Heart right ventricle (tissue), 16 donors: Measurements from ENCODE around the gene STRADA. TPM values are rescaled to one million over a fixed set of nuclear protein-coding genes. Genes with fewer than 3 reads are reported as not detected.

ENCODE experiments used
- ATAC-seq, 8 donors: fragments of 200-7000 bp; cut with Tn5 transposase; one replicate each; pipeline ENCODE4 v1.9.1; 2020; ENCODE audit warnings: mild to moderate bottlenecking in 8 of 8, moderate library complexity in 8 of 8, moderate number of reproducible peaks in 1 of 8
- DNase-seq, 2 donors: peaks; one replicate each; pipeline ENCODE4 v3.0.0-alpha.2; 2020
- H3K27ac ChIP-seq, 10 donors: fragments of 200-600 bp; sonication (generic) in 2 of 10; one replicate each; pipeline versions ENCODE4 v1.5.0 to v1.8.0; 2020 to 2022; ENCODE audit warnings: mild to moderate bottlenecking in 3 of 10
- H3K27me3 ChIP-seq, 7 donors: fragments of 200-600 bp; one replicate each; pipeline ENCODE4 v1.8.0; 2021 to 2022; ENCODE audit warnings: mild to moderate bottlenecking in 2 of 7
- H3K36me3 ChIP-seq, 9 donors: fragments of 200-600 bp; sonication (generic) in 1 of 9; one replicate each; pipeline versions ENCODE4 v1.5.0 to v1.8.0; 2020 to 2022; ENCODE audit warnings: mild to moderate bottlenecking in 2 of 9
- H3K4me1 ChIP-seq, 9 donors: fragments of 200-600 bp; sonication (generic) in 1 of 9; one replicate each; pipeline versions ENCODE4 v1.5.0 to v1.8.0; 2020 to 2022; ENCODE audit warnings: mild to moderate bottlenecking in 4 of 9
- H3K4me3 ChIP-seq, 10 donors: fragments of 200-600 bp; sonication (generic) in 2 of 10; one replicate each; pipeline versions ENCODE4 v1.5.0 to v1.8.0; 2020 to 2022; ENCODE audit warnings: mild to moderate bottlenecking in 7 of 10, moderate library complexity in 2 of 10
- H3K9me3 ChIP-seq, 11 donors: fragments of 200-600 bp in 10 of 11; sonication (generic) in 2 of 11; one replicate each; pipeline versions ENCODE4 v1.5.0 to v1.8.0; 2013 to 2022; ENCODE audit warnings: mild to moderate bottlenecking in 2 of 11, control low read depth in 1 of 11, moderate library complexity in 1 of 11
- WGBS, 2 donors: extraction: QIAGEN DNeasy Blood & Tissue Kit; methylation state at CpG; one replicate each; pipeline ENCODE4 v1.1.7; 2013; ENCODE audit warnings: inconsistent platforms in 1 of 2; 5-methylcytosine and 5-hydroxymethylcytosine counted together
- intact Hi-C, 10 donors: fragments of 100-400 bp; cut with DNase I; formaldehyde crosslinking; loops; one replicate each; pipeline versions ENCODE4 v1.11.1 to v1.14.2; 2022
- polyA plus RNA-seq, 2 donors: library from polyadenylated mRNA; stranded (reverse); fragments of 200-250 nt; gene quantifications; one replicate each; pipeline ENCODE4 v1.2.3, GENCODE V29; 2013
- total RNA-seq, 10 donors: library from RNA; stranded (reverse); fragmentation: NEBNext Ultra II Directional in 3 of 10; extraction: Animal tissue kit (Norgen Biotek cat#: 25700) in 3 of 10; gene quantifications; one replicate each; pipeline versions ENCODE4 v1.2.1 to v1.2.4, GENCODE V29; 2021 to 2023
- TF ChIP-seq, protein P1 (sequence below), 9 donors: fragments of 200-600 bp; sonication (generic) in 2 of 9; IDR thresholded peaks; one replicate each; pipeline versions ENCODE4 v1.5.0 to v1.8.0; 2021 to 2022; ENCODE audit warnings: antibody characterized with exemption in 9 of 9, mild to moderate bottlenecking in 5 of 9, moderate library complexity in 1 of 9
- donor health status: Arrhythmogenic right ventricular cardiomyopathy.
- donor health status: ischemic (EF 13 %, LVEDD 7.1; RV severe dilation, severe dysfunction).
- donor health status: healthy with polysubstance abuse.
- donor health status: DM: no; HTN: yes; CAD: no.
- donor health status: DM: no; HTN: no; CAD: no.
- donor health status: ischemic (EF 25% LVEDD 6.9; RV normal size, moderate dysfunction).
- donor health status: ischemic (EF 25% LVEDD 5.7; RV mildly dilated, moderate dysfunction).
- donor health status: healthy.
- donor health status: DM: yes; HTN: yes; CAD: no.
- donor health status: Ischemic cardiomyopathy.
- donor health status: ischemic (EF 35%, LVEDD 5.7; RV mildly dilated, moderate dysfunction).
- donor health status: nonischemic (EF 11% LVEDD 7.7; RV severe dilation, severe dysfunction).
- donor health status: DM: yes; HTN: yes; CAD: no.
- donor health status: PGD.
- donor health status: ischemic (EF 29% LVEDD 5.4; RV normal size, mild dysfunction).
- donor health status: nonischemic (EF 23%, LVEDD 6.1; RV moderate dilation, normal function).

STRADA gene
- total and polyA plus RNA-seq, 12 donors, result 12.2 to 30.0 (median 17.7) TPM

DNA sequence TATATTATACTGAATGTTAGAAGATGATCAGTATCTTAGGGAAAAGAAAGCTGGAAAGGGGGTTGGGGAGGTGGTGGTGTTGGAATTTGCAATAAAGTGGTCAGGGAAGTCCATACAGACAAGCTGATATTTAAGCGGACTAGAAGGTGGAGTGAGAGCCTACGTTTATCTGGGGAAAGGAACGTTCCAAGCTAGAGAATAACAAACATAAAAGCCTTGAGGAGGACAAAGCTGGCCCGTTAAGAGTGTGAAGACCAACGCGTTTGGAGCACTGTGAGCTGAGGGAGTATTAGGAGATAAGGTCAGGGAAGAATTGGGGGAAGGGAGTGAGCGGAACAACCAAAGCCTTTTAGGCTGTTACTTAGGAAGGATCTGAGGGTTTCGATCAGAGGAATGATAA, 33.8 kb upstream of the STRADA start:
- Histone ChIP-seq H3K27me3 (no peaks in the 10 kb centered on the region), H3K4me1 (peaks cover 0 to 74% (median 60%) of the 10 kb centered on the region in 9 donors), H3K9me3 (no peaks in the 10 kb centered on the region), H3K36me3 (peaks cover 0 to 50% (median 0%) of the 10 kb centered on the region in 9 donors), H3K4me3 (peak overlapping the region; percentile 67 to 99 (median 92)), H3K27ac (peak overlapping the region in 5 of 10 donors; percentile 96 to 99 (median 98))
- WGBS, 2 donors, result 17 to 26% methylated on average over 8 of the region's 8 CpGs
- intact Hi-C loops, result loop anchor here in 4 of 10 donors (5.0 to 10.0 kb wide), 3 partner anchors 42 to 52 kb away; partner anchors contain the start of genes FTSJ3 (in 3 of the 4) and PSMC5 (in 3 of the 4)
- ATAC-seq (no peak), DNase-seq (no peak)
- TF ChIP-seq, protein P1, sequence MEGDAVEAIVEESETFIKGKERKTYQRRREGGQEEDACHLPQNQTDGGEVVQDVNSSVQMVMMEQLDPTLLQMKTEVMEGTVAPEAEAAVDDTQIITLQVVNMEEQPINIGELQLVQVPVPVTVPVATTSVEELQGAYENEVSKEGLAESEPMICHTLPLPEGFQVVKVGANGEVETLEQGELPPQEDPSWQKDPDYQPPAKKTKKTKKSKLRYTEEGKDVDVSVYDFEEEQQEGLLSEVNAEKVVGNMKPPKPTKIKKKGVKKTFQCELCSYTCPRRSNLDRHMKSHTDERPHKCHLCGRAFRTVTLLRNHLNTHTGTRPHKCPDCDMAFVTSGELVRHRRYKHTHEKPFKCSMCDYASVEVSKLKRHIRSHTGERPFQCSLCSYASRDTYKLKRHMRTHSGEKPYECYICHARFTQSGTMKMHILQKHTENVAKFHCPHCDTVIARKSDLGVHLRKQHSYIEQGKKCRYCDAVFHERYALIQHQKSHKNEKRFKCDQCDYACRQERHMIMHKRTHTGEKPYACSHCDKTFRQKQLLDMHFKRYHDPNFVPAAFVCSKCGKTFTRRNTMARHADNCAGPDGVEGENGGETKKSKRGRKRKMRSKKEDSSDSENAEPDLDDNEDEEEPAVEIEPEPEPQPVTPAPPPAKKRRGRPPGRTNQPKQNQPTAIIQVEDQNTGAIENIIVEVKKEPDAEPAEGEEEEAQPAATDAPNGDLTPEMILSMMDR (IDR thresholded peaks at IDR 0.05), result no peak

DNA sequence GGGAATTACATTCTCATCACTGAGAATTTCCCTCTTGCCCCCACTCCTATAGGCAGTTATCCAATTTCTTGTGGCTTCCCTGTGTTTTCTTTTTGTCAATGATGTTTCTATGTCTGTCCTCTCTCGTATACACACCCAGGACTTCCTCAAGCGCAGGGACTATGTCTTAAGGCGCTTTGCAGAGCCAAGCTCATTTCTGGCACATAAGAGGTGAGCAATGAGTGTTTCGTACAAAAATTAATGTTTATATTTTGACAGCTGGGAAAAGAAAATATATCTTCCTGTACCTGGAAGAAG, 33.3 kb upstream of the STRADA start:
- Histone ChIP-seq H3K36me3 (peaks cover 0 to 47% (median 0%) of the 10 kb centered on the region in 9 donors), H3K4me3 (peak overlapping the region; percentile 67 to 99 (median 92)), H3K27ac (peak overlapping the region in 9 of 10 donors; percentile 95 to 99 (median 96)), H3K27me3 (no peaks in the 10 kb centered on the region), H3K4me1 (peaks cover 0 to 74% (median 65%) of the 10 kb centered on the region in 9 donors), H3K9me3 (no peaks in the 10 kb centered on the region)
- WGBS, 2 donors, result 3 to 7% methylated on average over 4 of the region's 4 CpGs
- intact Hi-C loops, result loop anchor here in 4 of 10 donors (5.0 to 10.0 kb wide), 4 partner anchors 42 to 67 kb away; partner anchors contain the start of genes FTSJ3 (in 3 of the 4), PSMC5 (in 3 of the 4) and SMARCD2 (in 1 of the 4)
- TF ChIP-seq, protein P1 (IDR thresholded peaks at IDR 0.05), result no peak
- DNase-seq, result no peak
- ATAC-seq, result no peak

- Histone ChIP-seq H3K27me3 (no peaks in the 10 kb centered on the region), H3K27ac (peak within 1 kb of the TSS; percentile 81 to 99 (median 96)), H3K4me1 (peaks cover 0 to 73% (median 65%) of the 10 kb centered on the region in 9 donors), H3K36me3 (peaks cover 0 to 47% (median 0%) of the 10 kb centered on the region in 9 donors), H3K4me3 (peak within 1 kb of the TSS; percentile 67 to 99 (median 92)), H3K9me3 (no peaks in the 10 kb centered on the region)
- intact Hi-C loops, result loop anchor here in 3 of 10 donors (5.0 to 10.0 kb wide), 2 partner anchors 50 to 68 kb away; partner anchors contain the start of genes FTSJ3 (in 2 of the 3), PSMC5 (in 2 of the 3) and SMARCD2 (in 1 of the 3)
- WGBS, 2 donors, result 0% methylated on average over 62 to 67 of the region's 67 CpGs
- peak; percentile 90 to 92 for DNase-seq
- ATAC-seq, result peak in 7 of 8 donors; percentile 2 to 37 (median 6)
- TF ChIP-seq, protein P1 (IDR thresholded peaks at IDR 0.05), result peak in 5 of 9 donors; percentile 4 to 31 (median 26)
These were observed 32.8 kb upstream of the STRADA start, which contains the start of gene DDX42 for GRCh38 chr17:63774141-63774968. Gene DDX42 (plus strand): TSS chr17:63774170. CDS start chr17:63787050, 12,880 bp downstream.
